NT2/D1 (cell line): ENCODE data around the gene MAP3K6.

Experiments used
- SUZ12 ChIP-seq: IDR thresholded peaks from 2 replicates; pipeline ENCODE4 v1.6.1; 2011; ENCODE audit not compliant: insufficient read length, insufficient read depth; ENCODE audit errors: extremely low read depth
- YY1 ChIP-seq: IDR thresholded peaks from 2 replicates; pipeline ENCODE4 v1.6.1; 2011; ENCODE audit not compliant: insufficient read length, insufficient read depth
- ZNF274 ChIP-seq: IDR thresholded peaks from 2 replicates; pipeline ENCODE4 v1.6.1; 2011; ENCODE audit warnings: mild to moderate bottlenecking, low read depth, low read length

- no peak for TF ChIP-seq SUZ12
- TF ChIP-seq YY1, result no peak
- no peak for TF ChIP-seq ZNF274
These were observed 23.1 kb downstream of the MAP3K6 start for GRCh38 chr1:27343639-27344025.
